ENCODE measurements around the gene TMEM203. TPM values are rescaled to one million over a fixed set of nuclear protein-coding genes. Genes with fewer than 3 reads are reported as not detected.

The TMEM203 gene
- polyA plus RNA-seq, 1 experiment: 43.8 TPM

GRCh38 chr9:137229903-137230704 is 24.7 kb upstream of the TMEM203 start:
- no peaks in the 10 kb centered on the region; the same call in 1 of the 2 replicates for H3K36me3 ChIP-seq (ENCODE audit: control insufficient read depth, insufficient read depth, low read length)
- ChIA-PET POLR2A (no interaction called here), CTCF (interaction anchor here (1.3 to 4.2 kb wide), 2 partner anchors 13 to 112 kb away, joined by 3 to 37 read pairs; no protein-coding TSS in a partner anchor)
- TF ChIP-seq CTCF (IDR thresholded peaks at IDR 0.05; ENCODE audit: insufficient read depth, low read depth, low read length): no peak
- no peak for DNase-seq (ENCODE audit: low read depth)
- H3K4me3 ChIP-seq (ENCODE audit: low read depth, low read length): no peak overlapping the region
- no peaks in the 10 kb centered on the region for H3K27me3 ChIP-seq (ENCODE audit: control insufficient read depth, insufficient read depth, low read length)

- H3K27me3 ChIP-seq (ENCODE audit: control insufficient read depth, insufficient read depth, low read length): no peaks in the 10 kb centered on the region
- POLR2A ChIA-PET: no interaction called here
- CTCF ChIA-PET: interaction anchor here (1.2 to 4.2 kb wide), 4 partner anchors 20 to 180 kb away, joined by 4 to 37 read pairs (median 8); no protein-coding TSS in a partner anchor
- TF ChIP-seq CTCF (IDR thresholded peaks at IDR 0.05; ENCODE audit: insufficient read depth, low read depth, low read length): no peak
- no peak overlapping the region for H3K4me3 ChIP-seq (ENCODE audit: low read depth, low read length)
- H3K36me3 ChIP-seq (ENCODE audit: control insufficient read depth, insufficient read depth, low read length): no peaks in the 10 kb centered on the region; the same call in 1 of the 2 replicates
- no peak for DNase-seq (ENCODE audit: low read depth)
Observed at GRCh38 chr9:137228968-137229896, 23.8 kb upstream of the TMEM203 start.

GRCh38 chr9:137228506-137228967 is 23.1 kb upstream of the TMEM203 start:
- no peak for DNase-seq (ENCODE audit: low read depth)
- Histone ChIP-seq H3K36me3 (ENCODE audit: control insufficient read depth, insufficient read depth, low read length) (no peaks in the 10 kb centered on the region; the same call in 1 of the 2 replicates), H3K4me3 (ENCODE audit: low read depth, low read length) (no peak overlapping the region), H3K27me3 (ENCODE audit: control insufficient read depth, insufficient read depth, low read length) (no peaks in the 10 kb centered on the region)
- ChIA-PET CTCF (interaction anchor here (0.7 to 4.2 kb wide), 9 partner anchors 9 to 182 kb away, joined by 3 to 37 read pairs (median 11); partner anchors contain the start of genes NPDC1 and TUBB4B), POLR2A (no interaction called here)
- TF ChIP-seq CTCF (IDR thresholded peaks at IDR 0.05; ENCODE audit: insufficient read depth, low read depth, low read length): no peak

GRCh38 chr9:137227853-137228505 is 22.5 kb upstream of the TMEM203 start:
- no peaks in the 10 kb centered on the region; the same call in 1 of the 2 replicates for H3K36me3 ChIP-seq (ENCODE audit: control insufficient read depth, insufficient read depth, low read length)
- ChIA-PET POLR2A (interaction anchor here (0.5 kb wide), 1 partner anchor 23 kb away, joined by 6 read pairs; no protein-coding TSS in a partner anchor), CTCF (interaction anchor here (0.7 to 4.2 kb wide), 23 partner anchors 9 to 199 kb away, joined by 3 to 37 read pairs (median 6); partner anchors contain the start of genes ABCA2, DPP7, NPDC1 and SSNA1)
- no peaks in the 10 kb centered on the region for H3K27me3 ChIP-seq (ENCODE audit: control insufficient read depth, insufficient read depth, low read length)
- DNase-seq (ENCODE audit: low read depth): no peak
- TF ChIP-seq CTCF (IDR thresholded peaks at IDR 0.05; ENCODE audit: insufficient read depth, low read depth, low read length): no peak
- H3K4me3 ChIP-seq (ENCODE audit: low read depth, low read length): no peak overlapping the region

Measured in BJ (cell line).